Measurements from ENCODE around the gene TMEM143.
A peak's percentile ranks its signal among the peaks of the same experiment; 100 is the strongest.

Gene TMEM143

DNA sequence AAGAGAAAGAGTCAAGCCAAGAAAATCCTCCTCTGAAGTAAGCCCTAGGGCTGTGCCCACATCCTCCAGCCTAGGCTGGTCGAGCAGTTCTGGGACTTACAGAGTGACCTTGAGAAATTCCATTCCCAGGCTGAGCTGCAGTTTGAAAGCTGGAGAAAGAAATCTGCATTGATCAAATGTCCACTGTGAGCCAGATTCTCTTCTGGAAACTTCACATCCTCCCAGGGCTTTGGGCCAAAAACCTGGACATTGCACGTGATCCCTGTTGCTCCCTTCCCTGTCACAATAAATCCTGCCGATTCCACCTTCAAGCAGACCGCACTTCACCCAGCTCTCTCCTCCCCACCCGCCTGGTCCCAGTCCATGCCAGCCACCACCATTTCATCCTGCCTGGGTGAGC lies 15.7 kb downstream of the TMEM143 start:
- peak; percentile 61 for DNase-seq (ENCODE audit: low read depth)
- H3K4me3 ChIP-seq (ENCODE audit: low read length) = no peak overlapping the region
- TF ChIP-seq, protein P1, sequence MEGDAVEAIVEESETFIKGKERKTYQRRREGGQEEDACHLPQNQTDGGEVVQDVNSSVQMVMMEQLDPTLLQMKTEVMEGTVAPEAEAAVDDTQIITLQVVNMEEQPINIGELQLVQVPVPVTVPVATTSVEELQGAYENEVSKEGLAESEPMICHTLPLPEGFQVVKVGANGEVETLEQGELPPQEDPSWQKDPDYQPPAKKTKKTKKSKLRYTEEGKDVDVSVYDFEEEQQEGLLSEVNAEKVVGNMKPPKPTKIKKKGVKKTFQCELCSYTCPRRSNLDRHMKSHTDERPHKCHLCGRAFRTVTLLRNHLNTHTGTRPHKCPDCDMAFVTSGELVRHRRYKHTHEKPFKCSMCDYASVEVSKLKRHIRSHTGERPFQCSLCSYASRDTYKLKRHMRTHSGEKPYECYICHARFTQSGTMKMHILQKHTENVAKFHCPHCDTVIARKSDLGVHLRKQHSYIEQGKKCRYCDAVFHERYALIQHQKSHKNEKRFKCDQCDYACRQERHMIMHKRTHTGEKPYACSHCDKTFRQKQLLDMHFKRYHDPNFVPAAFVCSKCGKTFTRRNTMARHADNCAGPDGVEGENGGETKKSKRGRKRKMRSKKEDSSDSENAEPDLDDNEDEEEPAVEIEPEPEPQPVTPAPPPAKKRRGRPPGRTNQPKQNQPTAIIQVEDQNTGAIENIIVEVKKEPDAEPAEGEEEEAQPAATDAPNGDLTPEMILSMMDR (conservative IDR thresholded peaks at IDR 0.05; ENCODE audit: low read length) = no peak

DNA sequence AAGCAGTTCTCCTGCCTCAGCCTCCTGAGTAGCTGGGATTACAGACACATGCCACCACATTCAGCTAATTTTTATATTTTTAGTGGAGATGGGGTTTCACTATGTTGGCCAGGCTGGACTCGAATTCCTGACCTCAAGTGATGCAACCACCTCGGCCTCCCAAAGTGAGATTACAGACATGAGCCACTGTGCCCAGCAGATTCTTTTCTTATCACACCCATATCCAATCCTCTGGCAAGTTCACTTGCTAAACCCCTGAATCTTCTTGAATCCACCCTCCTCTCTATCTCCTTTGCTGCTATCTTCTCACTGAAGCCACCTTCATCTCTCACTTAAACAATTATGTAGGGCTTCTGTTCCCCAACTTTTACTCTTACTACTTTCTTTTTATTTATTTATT lies 17.5 kb downstream of the TMEM143 start:
- DNase-seq (ENCODE audit: low read depth) = no peak
- TF ChIP-seq, protein P1 (conservative IDR thresholded peaks at IDR 0.05; ENCODE audit: low read length) = no peak
- H3K4me3 ChIP-seq (ENCODE audit: low read length) = no peak overlapping the region

DNA sequence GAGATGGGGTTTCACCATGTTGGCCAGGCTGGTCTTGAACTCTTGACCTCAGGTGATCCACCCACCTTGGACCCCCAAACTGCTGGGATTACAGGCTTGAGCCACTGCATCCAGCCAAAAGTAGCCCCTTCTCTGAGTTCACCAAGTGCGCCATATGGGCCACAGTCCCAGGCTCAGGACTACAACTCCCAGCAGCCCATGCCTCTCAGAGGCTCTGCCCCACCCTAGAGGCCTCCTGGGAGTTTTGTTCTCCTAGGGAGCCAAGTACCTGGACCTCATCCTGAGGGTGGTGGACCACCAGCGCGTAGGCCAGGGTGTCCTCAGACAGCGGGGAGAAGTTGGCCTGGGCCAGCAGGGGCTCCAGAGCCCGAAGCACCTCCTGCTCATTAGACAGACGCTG lies 18.8 kb downstream of the TMEM143 start:
- TF ChIP-seq, protein P1 (conservative IDR thresholded peaks at IDR 0.05; ENCODE audit: low read length) = no peak
- DNase-seq (ENCODE audit: low read depth) = no peak
- no peak overlapping the region for H3K4me3 ChIP-seq (ENCODE audit: low read length)

DNA sequence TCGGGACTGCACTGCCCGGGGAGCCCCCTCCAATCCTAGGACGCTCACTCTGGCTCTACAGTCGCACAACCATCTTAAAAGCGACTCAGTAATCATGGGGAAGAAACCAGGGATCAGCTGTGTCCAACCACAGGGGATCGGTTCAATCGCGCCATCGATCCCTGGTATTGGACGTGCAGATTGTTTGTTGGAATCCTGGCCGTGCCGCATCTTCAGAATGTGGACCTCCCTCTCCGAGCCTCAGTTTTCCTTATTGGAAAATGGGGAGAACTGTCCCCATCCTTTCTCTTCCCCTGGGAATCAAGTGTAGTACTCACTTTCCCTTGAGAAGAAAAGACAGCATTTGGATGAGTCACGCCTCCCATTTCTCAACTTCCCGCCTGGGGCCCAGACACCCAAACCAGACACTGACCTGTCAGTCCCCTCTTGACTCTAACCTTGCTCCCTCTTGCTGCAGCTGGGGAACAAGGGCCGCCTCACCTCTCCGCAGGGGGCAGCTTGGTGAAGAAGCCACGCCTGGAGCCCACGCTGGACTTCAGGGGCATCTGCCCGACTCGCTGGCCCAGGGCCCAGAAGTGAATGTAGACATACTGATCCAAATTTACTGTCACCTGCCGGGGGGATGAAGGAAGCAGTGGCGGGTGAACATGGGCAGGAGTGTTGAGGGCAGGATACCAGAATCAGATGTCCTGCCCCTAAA lies 20.7 kb downstream of the TMEM143 start:
- DNase-seq (ENCODE audit: low read depth) = peak; percentile 46
- TF ChIP-seq, protein P1 (conservative IDR thresholded peaks at IDR 0.05; ENCODE audit: low read length) = no peak
- H3K4me3 ChIP-seq (ENCODE audit: low read length) = no peak overlapping the region

DNA sequence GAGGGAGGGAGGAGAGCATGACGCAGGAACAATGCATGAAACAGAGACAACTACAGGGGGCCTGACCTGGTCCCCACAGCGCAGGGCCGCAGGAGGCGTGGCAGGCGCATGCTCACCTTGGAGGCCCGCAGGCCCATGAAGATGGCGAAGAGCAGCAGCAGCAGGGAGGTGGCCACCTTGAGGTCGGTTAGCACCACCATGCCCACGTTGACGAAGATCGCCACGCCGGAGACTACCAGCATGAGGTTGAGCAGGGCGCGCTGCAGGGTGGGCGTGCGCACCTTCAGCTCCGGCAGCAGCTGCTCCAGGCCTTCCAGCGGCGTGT lies 21.4 kb downstream of the TMEM143 start:
- no peak for DNase-seq (ENCODE audit: low read depth)
- no peak overlapping the region for H3K4me3 ChIP-seq (ENCODE audit: low read length)
- TF ChIP-seq, protein P1 (conservative IDR thresholded peaks at IDR 0.05; ENCODE audit: low read length) = no peak

DNA sequence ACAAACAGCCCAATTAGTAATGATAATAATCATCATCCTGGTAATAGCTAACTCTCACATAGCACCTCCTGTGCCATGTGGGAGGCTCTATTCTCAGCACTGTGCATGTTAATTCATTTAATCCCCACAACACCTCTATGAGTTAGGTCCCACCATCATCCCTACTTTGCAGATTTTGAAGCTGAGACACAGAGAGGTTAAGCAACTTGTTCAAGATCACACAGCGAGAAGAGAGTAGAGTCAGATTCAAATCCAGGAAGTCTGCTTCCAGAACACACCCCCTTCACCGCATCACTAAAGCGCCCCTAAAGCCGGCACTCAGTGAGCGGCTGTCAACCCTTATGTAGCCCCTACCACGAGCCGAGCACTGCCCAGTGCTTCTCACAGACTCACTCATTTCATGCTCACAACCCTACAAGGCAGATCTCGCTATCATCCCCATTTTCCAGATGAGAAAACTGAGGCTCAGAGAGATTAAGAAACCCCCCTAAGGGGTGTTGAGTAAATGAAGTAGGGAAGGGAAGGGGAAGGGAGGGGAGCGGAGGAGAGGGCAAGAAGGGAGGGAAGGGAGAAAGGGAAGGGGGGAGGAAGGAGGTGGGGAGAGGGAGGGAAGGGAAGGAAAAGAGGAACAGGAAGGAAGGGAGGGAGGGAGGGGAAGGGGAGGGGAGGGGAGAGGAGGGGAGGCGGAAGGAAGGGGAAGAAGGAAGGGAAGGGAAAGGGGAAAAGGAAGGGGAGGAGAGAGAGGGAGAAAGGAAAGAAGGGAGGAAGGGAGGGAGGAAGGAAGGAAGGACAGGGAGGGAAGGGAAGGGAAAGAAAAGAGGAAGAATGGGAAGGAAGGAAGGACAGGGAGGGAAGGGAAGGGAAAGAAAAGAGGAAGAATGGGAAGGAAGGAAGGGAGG lies 22.0 kb downstream of the TMEM143 start:
- TF ChIP-seq, protein P1 (conservative IDR thresholded peaks at IDR 0.05; ENCODE audit: low read length) = no peak
- H3K4me3 ChIP-seq (ENCODE audit: low read length) = no peak overlapping the region
- DNase-seq (ENCODE audit: low read depth) = no peak

DNA sequence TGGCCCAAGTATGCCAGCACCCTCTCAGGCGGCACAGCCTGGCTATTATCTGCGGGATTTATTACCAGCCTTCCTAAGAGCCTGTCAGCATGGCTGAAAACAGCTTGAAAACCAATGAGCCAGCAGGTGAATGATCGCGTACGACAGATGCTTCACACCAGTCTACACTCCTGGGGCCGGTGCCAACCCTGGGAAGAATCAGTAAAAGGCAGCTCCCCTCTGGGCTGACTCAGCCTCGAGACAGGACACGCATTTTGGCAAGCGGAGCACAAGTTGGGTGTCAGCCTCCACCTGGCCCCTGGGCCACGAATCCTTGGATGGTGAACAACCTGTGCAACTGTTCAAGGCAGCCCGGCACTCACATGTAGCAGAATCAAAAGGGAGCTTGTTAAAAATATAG lies 22.7 kb downstream of the TMEM143 start:
- TF ChIP-seq, protein P1 (conservative IDR thresholded peaks at IDR 0.05; ENCODE audit: low read length) = no peak
- DNase-seq (ENCODE audit: low read depth) = no peak
- H3K4me3 ChIP-seq (ENCODE audit: low read length) = no peak overlapping the region

Measured in AG10803 (cell line).